Activated CD4-positive, alpha-beta T cell treated with anti-CD3 and anti-CD28 coated beads, Interleukin-2, amount 50 U/mL, for 4 hours (primary cell): ENCODE results near the gene CGB2.
A peak's percentile ranks its signal among the peaks of the same experiment; 100 is the strongest.

ENCODE experiments used
- DNase-seq, 2 experiments: peaks; one replicate each; pipeline ENCODE4 v3.0.0-alpha.2; 2020

The CGB2 gene

GRCh38 chr19:49031642-49032301, at the start of gene CGB2:
CGB2 (plus strand) TSS chr19:49031890; CDS start chr19:49032096, 206 bp downstream.
- peak; percentile 25 to 26 for DNase-seq

- DNase-seq = no peak
These were observed 49.4 kb upstream of the CGB2 start for GRCh38 chr19:48982280-48982679.

DNA sequence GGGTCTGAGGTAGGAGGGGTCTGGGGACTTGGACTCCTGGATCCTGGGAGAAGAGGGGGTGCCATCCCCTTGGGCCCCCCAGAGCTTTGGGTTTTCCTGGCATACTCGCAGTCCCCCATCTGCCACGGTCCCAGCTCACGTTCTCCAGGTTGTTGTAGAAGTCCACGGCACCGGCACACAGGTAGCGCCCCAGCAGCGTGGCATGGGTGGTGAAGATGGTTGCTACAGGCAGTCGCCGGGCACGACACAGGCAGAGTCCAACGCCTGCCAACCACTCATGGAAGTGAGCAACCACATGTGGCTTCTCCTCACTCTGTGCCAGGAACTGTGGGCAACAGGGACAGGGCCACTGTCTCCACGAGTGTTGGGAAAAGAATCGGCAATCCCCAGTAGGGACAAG, 46.0 kb upstream of the CGB2 start:
- DNase-seq = no peak

GRCh38 chr19:48986211-48986610, 45.5 kb upstream of the CGB2 start:
- DNase-seq = no peak

DNA sequence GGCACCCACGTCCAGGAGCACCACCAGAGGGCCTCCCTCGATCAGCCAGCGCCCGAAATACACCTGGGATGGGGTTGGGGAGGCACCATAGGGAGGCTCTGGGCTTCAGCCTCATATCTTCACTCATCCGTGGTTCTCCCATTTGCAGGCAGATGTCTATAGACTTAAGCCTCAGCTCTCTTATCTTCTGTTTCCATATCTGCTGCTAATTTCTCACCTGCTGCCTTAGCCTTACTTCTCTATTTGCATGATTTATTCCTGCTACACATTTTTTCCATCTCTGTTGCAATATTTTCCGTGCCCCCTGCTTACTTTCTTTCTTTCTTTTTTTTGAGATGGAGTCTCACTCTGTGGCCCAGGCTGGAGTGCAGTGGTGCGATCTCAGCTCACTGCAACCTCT, 44.4 kb upstream of the CGB2 start:
- DNase-seq = no peak

DNA sequence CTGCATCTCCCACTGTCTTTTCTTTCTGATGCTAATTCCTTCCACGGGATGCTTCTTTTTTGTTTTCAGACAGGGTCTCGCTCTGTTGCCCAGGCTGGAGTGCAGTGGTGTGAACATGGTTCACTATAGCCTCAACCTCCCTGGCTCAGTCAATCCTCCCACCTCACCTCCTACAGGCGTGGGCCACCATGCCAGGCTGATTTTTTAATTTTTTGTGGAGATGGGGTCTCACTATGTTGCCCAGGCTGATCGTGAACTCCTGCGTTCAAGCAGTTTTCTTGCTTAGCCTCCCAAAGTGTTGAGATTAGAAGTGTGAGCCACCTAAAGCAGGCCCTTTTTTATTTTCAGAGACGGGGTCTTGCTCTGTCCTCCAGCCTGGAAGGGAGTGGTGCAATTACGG, 43.4 kb upstream of the CGB2 start:
- DNase-seq = no peak

GRCh38 chr19:48988860-48989259, 42.8 kb upstream of the CGB2 start:
- no peak for DNase-seq

DNA sequence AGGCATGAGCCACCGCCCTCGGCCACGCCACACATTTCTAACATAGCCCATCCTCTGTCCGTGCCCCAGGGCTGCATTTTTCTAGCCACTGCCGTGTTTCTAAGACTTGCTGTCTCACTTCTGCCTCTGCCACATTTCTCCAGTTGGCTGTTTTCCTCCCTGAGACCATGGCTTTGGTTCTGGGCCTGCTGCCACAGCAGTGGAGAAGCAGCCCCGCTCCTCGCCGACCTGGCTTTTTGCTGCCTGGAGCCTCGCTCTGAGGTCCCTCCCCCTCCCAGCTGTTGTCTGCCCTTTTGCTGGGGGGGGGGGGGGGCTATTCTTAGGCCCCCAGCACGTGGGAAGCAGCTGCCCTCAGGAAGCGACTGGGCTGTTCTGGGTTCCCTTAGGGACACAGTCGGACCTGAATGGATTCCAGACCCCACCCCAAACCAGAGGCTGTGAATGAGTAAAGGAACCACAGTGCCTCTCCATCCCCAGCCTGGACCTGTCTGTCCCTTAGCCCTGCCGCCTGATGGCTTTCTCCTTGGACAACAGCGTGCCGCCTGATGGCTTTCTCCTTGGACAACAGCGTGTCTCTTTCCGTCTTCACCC, 41.9 kb upstream of the CGB2 start:
- DNase-seq = no peak

DNA sequence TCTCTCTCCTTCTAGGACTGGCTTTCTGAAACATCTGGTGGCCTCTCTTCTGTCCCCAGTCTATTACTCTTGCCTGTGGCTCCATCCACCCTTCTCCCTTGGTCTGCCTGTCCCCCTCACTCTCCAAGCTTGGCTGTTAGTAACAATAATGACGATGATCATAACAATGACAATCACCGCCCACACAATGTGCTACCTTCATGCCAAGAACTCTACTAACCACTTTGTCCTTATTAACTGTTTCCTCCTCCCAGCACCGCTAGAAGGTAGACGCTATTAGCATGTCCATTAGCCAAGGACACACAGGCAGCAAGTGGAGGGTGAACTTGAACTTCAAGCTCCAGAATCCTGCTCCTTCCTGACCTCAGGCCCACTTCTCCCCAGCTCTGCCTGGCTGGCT, 41.3 kb upstream of the CGB2 start:
- no peak for DNase-seq

DNA sequence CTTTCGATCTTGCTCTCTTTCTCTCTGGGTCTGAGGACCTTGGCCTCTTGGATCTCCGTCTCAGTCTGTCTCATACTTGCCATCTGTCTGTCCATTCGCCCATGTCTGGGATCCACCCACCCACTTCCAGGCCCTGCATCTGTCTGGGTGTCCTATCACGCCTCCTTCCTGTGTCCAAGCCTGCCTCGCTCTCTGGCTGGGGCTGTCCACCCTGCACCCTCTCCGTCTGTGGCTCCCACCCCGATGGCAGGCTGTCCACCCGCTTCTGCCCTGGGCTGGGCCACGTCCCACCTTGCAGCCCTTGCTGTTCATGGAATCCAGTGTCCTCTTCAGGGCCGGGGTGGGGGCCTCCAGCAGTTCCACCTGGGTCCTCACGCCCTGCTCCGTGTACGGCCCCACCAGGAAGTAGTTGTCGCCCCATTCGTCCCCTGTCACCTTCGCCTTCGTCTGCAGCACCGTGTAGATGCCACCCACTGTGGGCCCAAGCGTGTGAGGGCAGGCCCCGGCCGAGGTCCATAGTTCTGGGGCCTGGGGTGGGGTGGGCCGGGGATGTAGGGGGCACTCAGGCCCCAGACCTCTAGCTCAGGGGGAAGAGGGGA, 40.6 kb upstream of the CGB2 start:
- no peak for DNase-seq

DNA sequence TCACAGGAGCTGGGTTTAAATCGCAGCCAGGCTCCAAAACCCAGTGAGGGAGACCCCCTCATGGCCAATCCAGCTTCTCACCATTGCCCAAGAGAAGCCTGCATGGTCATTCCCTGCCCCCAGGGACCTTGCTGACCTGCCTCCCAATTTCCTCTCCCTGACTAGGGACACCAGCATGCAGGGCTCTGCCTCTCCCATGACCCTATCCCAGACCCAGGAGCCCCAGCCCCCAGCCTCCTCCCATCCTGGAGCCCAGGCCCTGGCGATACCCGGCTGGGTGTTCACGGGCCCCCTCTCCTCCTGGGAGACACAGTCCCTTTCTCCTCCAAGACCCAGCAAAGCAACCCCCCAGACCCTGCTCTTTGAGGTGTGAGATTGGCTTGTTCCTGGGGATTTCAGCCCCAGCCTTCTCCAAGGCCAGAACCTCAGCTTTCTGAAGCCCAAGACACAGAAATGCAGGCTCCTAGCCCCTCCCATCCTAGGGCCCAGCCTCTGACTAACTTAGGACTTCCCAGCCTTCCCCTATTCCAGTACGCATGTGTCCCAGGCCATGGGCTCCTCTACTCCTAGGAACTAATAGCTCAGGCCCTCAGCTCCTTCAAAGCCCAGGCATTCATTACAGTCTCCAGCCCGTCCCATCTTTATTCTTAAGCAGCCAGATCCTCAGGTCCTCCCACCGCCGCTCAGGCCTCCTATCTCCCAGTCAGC, 39.7 kb upstream of the CGB2 start:
- DNase-seq = no peak

GRCh38 chr19:48992581-48993174, 39.0 kb upstream of the CGB2 start:
- DNase-seq = no peak

- DNase-seq = peak; percentile 99
These were observed 38.3 kb upstream of the CGB2 start, which contains the start of the genes GYS1 and RUVBL2 for GRCh38 chr19:48993175-48994034. GYS1 (minus strand) TSS chr19:48993309; CDS start chr19:48993112, 197 bp downstream. RUVBL2 (plus strand) TSS chr19:48993887; CDS start chr19:48993912, 25 bp downstream.

- no peak for DNase-seq
These were observed 37.7 kb upstream of the CGB2 start for GRCh38 chr19:48994035-48994386.

DNA sequence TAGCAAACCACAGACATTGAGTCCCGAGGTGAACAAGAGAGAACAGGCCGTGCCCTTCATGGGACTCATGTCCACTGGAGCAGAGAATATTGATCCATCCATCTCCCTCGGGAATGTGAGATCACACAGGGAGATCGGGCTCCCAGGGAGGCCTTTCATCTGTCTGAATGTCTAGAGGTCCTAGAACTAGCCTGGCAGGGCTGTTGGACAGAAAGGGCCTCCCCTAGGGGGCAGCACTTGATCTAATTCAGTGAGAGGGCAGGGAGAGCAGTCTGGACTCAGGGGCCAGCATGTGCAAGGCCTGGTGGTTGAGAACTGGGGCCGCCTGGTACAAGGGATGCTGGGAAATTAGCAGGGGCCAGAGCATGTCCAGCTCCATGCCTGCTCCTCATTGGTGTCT, 33.7 kb upstream of the CGB2 start:
- DNase-seq = peak; percentile 36 to 41

- DNase-seq = peak; percentile 62 to 65
These were observed 32.0 kb upstream of the CGB2 start for GRCh38 chr19:48999481-49000325.

- no peak for DNase-seq
These were observed 27.6 kb upstream of the CGB2 start for GRCh38 chr19:49004133-49004532.

DNA sequence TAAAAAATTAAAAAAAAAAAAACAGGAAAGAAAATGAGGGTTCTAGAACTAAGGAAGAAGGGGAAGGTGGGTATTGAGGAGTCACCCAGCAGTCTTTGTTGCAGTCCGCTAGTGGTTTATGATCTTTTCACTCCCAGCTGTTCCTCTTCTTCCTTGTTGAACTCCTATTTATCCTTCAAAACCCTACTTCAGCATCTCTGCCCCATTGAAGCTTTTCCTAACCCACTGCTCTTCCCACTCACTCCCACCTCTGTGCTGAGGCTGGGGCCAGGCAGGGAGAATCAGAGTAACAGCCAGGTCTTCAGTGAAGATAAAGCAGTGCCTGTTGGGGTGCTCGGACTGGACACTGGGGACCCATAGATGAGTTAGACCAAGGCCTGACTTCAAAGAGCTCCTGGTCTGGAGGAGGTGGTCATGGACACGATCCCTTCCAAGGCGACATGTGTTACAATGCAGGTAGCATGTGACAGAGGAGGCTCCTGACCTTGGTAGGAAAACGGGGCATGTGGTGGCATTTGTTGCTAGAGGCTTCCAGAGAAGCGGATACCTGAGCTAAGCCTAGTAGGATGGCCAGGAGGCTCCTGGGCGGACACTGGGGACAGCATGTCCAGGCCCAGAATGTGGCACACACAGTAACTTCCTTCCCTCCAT, 26.6 kb upstream of the CGB2 start:
- no peak for DNase-seq

DNA sequence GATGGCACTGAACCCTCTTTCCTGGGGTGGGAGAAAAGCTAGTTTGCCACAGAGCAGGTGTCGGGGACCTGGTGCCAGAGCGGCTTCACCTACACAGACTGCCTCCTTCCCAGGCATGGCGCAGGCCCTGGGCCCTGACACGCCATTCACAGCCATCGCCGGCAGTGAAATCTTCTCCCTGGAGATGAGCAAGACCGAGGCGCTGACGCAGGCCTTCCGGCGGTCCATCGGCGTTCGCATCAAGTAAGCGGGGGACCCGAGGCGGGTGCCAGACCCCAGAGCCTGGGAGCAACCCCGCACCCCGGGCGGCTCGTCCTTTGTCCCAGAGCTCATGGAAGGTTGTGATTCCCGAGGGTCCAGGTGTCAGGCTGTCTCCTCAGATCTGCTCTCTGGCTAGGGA, 24.8 kb upstream of the CGB2 start:
- no peak for DNase-seq

GRCh38 chr19:49009828-49010227, 21.9 kb upstream of the CGB2 start:
- no peak for DNase-seq

GRCh38 chr19:49010453-49010852, 21.2 kb upstream of the CGB2 start:
- no peak for DNase-seq
